Hepatic stellate cell (primary cell): Measurements from ENCODE around the gene CD1E.
"Not testable (repeated sequence)": the region's sequence is repeated elsewhere in the genome, so short reads cannot be mapped to it uniquely, and the experiment has no call there.

Experiments used
- DNase-seq: peaks from one replicate; pipeline ENCODE4 v3.0.0; 2011; ENCODE audit warnings: low spot score

CD1E gene

DNA sequence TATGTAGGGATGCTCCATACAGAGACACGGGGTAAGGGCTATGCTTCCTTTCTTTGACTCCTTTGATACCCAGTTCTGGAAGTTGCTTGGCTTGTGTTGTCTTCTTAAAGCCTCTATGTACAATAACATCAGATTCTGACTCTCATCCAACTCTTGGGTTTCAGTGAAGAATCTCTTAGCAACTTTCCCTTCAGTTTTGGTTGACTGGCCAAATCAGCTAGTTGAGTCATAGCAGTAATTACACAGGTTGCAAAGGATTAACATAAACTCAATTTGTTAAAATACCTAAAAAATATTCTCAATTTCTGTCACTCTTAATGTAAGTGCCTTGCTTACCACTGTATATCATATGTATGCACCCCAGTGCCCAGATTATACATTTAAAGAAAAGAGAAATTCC, 9.2 kb downstream of the CD1E start:
- no peak for DNase-seq

DNA sequence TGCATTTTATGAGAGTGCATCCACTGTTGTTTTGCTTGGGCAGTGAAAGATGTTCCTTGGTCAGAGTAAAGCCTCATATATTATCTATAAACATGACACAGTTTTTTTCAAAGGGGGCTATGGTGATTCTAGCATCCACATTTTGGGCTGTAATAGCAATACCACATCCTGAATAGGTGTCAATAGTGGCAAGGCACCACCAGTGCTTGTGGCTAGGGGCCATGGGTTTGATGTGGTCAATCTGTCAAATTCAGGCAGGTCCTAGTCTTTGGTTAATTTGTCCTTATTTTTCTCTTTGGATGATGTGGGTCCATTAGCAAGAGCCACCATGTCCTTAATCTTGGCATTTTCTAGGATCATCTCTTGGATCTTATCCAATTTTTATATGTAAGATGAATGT, 13.1 kb downstream of the CD1E start:
- DNase-seq: no peak

DNA sequence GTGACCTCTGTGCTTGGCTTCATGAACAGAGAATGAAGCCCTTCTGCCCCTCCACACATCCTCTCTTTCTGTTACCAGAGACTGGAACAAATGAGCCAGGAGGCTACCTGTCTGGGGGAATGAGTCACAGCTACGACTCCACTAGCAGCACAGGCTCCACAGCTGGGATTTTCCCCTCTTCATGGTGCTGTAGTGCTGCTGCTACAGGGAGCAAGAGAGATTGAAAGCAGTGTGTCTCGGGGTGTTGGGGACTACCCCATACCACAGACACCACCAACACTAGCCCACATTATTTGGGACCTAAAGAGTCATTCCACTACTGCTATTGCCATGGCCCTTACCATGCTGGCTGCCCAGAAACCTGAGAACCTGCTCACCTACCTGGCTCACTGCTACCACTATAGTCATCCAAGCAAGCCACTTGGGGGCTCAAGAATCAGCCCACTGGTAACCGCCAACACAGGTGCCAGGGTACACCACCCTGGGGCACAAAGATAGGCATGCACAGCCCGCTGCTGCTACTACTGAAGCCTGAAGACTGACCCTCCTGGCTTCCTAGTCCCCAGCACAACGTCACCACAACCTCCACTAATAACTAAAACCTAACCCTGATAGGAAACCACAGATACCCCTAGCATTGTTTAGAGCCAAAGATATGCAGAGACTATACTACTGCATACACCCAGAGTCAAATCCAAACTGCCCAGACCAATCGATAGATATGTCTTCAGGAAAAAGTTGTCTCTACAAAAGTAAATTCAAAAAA, 17.7 kb downstream of the CD1E start:
- DNase-seq: no peak

DNA sequence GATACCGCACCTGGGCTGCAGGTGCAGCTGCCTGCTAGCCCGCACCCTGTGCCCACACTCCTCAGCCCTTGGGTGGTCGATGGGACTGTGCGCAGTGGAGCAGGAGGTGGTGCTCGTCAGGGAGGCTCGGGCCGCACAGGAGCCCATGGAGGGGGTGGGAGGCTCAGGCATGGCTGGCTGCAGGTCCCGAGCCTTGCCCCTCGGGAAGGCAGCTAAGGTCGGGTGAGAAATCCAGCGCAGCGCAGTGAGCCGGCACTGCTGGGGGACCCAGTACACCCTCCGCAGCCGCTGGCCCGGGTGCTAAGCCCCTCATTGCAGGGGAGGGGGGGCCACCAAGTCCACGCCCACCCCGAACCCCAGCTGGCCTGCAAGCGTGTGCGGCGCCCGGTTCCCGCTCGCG, 20.4 kb downstream of the CD1E start:
- DNase-seq: not testable (repeated sequence)

DNA sequence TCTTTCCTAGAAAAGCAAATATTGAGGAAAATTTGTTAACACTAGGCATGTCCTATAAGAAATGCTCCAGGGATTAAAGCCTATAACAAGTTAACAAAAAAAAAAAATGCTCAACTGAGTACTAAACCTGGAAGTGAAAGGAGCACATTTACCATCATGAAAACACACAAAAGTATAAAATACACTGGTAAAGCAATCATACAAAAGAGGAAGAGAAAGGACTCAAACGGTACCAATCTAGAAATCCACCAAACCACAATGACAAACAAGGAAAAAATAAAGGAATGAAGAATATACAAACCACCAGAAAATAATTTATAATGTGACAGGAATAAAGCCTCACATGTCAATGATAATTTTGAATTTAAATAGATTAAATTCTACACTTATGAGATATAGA, 21.2 kb downstream of the CD1E start:
- no peak for DNase-seq

DNA sequence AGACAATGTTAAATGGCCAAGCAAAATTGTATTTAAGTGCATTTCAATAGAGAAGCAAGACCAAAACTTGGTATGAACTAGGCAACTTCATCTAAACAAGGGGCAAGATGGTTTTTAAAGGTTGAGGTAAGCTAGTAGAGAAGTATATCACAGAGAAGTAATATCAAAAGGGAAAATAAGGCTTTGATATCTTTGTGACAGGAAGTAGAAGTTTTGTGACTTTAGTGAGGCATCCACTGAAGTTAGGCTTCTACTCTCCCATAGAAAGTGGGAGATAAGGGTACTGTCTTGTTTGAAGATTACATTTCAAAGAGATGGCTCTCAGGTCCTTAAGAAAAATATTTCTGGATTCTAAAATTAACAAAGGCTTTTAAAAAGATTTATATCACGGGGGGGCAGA, 36.6 kb downstream of the CD1E start:
- no peak for DNase-seq

DNA sequence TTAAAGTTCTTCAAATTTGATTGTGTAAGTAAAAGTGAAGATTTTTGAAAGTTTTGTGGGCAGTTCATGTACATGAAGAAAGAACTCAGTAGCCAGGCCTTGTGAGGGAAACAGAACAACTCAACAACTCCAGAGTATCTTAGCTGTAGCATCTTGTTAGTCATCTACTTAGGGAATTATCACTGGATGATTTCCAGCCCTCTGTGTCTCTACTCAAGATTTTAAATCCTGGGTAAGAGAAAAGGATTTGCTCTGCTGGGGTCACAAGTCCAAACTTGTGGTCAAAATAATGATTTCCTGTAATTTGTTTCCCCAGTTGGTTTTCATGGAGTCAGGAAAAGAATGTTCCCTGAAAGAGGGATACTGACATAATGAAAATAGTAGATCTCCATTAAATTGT, 37.4 kb downstream of the CD1E start:
- no peak for DNase-seq

DNA sequence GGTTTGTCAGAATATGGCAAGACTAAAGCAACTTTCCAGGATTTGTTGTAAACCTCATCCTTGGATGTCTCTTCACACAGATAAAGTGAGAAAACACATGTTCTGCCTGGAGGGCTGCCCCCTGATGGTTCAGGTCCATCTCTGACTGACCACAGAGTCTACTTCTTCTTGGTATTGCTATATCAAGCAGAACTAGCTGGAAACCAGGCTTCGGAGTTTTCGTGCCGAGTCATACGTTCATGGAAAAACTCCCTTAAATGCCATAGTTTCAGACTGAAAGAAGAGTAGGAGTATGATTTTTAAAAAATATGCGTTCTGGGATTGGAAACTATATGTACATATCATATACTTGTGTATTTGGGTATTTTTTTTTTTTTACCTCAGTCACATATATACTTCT, 39.8 kb downstream of the CD1E start:
- DNase-seq: no peak

DNA sequence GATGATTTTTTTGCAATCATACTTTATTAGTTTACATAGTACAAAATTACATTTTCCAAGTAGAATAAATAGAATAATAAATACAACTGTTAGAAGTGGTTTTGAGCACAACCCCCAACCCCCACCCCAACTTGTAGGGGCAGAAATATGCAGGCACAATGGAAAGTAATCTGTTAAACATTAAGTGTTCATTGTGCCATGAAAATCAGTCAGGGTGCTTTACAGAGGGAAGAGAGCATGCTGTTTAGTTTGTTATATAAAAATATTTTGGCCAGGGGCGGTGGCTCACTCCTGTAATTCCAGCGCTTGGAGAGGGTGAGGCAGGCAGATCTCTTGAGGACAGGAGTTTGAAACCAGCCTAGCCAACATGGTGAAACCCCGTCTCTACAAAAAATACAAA, 43.0 kb downstream of the CD1E start:
- DNase-seq: no peak

DNA sequence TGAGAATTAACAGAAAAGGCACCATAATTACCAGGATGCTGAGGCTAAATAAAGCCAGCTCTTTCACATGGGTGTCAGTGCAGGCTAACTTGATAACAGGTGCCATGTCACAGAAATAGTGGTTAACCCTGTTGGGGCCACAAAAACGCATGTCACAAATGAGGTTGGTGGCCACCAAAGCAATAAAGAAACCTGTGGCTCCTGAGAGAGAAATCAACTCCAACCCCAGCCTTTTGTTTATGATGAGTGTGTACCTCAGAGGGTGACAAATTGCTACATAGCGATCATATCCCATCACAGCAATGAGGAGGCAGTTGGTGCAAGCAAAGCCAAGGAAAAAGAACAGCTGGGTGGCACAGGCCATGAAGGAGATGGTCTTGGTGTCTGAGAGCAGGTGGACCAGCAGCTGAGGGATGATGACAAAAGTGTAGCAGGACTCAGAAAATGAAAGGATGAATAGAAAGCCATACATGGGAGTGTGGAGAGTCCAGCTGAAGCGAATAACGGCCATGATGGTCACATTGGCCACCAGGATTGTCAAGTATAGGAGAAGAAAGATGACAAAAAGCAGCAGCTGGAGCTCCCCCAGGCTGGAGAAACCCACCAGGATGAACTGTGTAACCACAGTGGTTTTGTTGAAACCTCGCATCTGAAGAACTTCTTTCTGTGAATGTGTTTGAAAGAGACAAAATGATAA, 45.3 kb downstream of the CD1E start, which contains the start of gene OR10T2:
Gene OR10T2 (minus strand): TSS at position 649 of the 697 bp plus-strand sequence. CDS start 0 bp downstream, at position 649.
- no peak for DNase-seq

DNA sequence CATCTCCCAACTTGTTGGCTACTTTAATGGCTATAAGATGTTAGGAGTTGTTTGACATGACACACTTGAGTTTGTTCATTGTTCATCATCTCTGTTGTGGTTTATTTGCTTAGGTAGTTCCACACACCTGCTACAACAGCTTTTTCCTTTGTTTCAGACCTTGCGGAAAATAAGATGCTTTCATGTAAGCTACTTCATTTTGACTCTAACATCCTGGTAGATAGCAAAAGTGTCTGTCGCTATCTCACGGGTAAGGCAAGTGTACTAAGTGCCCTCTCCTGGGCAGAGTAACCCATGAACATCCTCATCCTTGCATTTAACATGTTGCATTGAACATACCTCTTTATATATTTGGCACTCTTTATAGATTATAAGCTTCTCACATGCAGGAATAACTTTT, 47.2 kb downstream of the CD1E start:
- no peak for DNase-seq

DNA sequence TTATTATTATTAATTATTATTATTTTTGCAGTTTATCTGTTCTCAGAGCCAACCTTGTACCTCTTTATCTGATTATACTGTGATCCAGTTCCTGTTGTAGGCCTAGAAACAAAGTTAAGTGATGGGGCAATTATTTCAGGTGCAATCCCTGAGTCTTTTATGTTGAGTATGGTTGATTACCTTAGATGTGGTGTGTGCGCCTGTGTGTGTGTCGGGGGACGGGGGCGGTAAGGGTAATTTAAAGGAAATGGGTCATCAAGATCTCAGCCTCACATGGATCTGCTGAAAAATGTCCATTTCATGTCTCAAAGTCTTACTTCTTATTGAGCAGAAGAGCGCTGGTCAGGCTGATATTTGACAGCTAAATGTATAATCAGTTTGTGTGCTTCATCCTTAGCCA, 53.4 kb downstream of the CD1E start:
- DNase-seq: no peak
